ENCODE measurements around the gene FNIP1.
"Not testable (repeated sequence)": the region's sequence is repeated elsewhere in the genome, so short reads cannot be mapped to it uniquely, and the experiment has no call there.

The FNIP1 gene

GRCh38 chr5:131634996-131635683, 161.7 kb downstream of the FNIP1 start, which contains the start of gene RAPGEF6:
Gene RAPGEF6 (minus strand): TSS chr5:131635229. CDS start chr5:131635030, 199 bp downstream.
- FAIRE-seq = peak; percentile 95

DNA sequence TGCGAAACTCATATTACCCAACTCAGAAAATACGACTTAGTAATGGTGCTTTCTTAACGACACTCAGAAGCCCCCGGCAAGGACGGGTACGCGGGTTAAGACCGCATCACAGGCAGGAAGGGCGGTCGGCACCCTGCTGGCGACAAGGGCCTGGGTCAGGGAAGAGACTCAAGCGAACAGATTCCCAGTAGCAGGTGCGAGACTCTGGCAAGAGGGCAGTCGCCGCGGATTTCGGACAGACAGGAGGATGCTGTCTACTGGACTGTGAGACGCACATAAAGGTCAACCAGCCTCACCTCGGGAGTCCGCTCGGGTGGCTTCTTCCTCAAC, 162.2 kb downstream of the FNIP1 start:
- FAIRE-seq = no peak

GRCh38 chr5:131634238-131634637, 162.6 kb downstream of the FNIP1 start:
- no peak for FAIRE-seq

- FAIRE-seq = no peak
Measured at GRCh38 chr5:131633830-131634229, 163.0 kb downstream of the FNIP1 start.

GRCh38 chr5:131630963-131631350, 165.9 kb downstream of the FNIP1 start:
- FAIRE-seq = no peak

GRCh38 chr5:131630208-131630962, 166.4 kb downstream of the FNIP1 start:
- no peak for FAIRE-seq

DNA sequence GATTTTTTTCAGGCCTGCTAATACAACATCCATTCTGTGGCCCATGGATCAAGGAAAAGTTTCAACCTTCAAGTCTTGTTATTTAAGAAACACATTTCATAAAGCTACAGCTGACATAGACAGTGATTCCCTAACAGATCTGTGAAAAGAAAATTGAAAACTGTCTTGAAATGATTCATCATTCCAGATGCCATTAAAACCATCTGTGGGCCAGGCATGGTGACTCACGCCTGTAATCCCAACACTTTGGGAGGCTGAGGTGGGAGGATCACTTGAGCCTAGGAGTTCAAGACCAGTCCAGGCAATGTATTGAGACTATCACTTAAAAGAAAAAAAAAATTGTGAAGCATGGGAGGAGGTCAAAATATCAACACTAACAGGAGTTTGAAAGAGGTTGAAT, 167.8 kb downstream of the FNIP1 start:
- FAIRE-seq = no peak

DNA sequence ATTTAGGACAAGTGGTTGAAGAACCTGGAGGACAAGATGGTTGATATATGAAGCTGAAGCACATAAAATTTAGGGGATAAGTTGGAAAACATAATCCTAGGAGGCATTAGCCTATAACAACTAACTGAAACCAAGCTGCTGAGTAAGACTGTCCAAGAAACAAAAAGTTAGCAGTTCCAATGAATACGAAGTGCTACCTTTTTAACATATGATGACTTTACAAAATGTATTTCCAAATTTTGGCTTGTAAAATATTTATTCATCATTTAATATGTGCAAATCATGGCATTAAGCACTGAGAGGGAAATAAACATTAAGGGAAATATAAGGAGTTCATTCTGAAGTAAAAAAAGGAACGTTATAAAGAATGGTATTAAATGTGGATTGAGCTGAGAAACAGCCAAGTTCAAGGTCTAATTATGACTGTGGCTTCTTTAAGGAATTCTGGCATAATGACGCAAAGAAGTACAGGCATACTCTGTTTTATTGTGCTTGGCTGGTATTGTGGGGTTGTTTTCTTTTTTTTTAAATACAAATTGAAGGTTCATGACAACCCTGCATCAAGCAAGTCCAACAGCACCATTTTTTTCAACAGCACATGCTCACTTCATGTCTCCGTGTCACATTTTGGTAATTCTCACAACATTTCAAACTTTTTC, 169.5 kb downstream of the FNIP1 start:
- no peak for FAIRE-seq

DNA sequence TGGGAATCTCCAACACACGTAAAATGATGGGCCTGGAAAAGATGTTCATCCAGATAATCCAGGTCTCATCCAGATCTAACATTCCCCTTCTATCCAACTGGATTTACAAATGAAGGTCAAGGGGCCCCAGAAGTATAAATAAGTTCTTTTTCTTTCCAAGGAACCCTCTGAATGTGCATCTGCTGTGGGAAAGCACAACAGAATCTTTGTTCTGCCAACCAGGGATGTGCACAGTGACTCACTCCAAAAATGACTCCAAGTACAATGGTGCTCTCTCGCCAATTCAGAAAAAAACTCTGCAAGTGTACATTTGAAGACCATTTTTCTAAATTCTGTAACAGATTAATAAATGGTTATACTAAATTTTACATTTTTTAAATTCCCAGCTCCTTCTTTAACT, 174.2 kb downstream of the FNIP1 start:
- FAIRE-seq = no peak

GRCh38 chr5:131621164-131621563, 175.7 kb downstream of the FNIP1 start:
- not testable (repeated sequence) for FAIRE-seq

DNA sequence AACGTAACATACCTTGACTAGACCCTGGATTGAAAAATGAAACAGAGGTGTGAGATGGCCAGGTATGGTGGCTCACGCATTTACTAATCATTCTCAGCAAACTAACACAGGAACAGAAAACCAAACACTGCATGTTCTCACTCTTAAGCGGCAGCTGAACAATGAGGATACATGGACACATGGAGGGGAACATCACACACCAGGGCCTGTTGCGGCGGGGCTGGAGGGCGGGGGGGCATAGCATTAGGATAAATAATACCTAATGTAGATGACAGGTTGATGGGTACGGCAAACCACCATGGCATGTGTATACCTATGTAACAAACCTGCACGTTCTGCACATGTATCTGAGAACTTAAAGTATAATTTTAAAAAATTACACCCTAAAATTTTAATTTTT, 177.7 kb downstream of the FNIP1 start:
- FAIRE-seq = no peak

DNA sequence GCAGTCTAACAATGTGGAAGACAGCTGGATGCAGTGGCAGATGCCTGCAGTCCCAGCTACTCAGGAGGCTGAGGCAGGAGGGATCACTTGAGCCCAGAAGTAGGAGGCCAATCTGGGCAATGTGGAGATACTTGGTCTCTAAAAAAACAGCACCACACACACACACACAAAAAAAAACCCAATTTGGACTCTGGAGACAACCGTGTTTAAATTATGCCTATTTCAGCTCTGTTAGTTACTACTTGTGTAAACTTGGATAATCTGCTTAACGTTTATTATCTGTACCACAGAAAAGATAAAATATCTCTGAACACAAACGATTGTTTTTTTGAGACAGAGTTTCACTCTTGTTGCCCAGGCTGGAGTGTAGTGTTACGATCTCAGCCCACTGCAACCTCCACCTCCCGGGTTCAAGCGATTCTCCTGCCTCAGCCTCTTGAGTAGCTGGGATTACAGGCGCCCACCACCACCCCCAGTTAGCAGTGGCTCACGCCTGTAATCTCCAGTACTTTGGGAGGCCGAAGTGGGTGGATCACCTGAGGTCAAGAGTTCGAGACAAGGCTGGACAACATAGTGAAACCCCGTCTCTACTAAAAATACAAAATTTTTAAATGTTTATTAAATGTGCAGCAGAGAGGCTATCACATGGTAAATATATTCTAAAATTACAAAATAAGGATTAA, 179.5 kb downstream of the FNIP1 start:
- FAIRE-seq = no peak

DNA sequence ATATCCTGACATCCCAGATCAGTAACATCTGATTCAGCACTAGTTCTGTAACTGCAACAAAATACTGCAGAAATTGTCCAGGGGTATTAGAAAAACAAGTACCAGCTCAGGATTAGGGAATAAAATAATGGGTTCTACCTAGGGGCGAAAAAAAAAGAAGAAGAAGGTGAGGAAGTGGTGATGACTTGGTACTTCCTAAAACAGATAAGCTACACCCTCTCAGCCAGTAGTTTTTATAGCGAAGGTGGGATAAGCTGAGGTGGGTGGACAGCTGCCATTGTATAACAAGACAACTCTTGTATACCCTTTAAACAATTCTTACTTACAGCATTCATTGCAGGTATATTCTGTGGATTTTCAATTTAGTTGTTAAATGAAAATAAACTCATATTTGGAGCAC, 180.9 kb downstream of the FNIP1 start:
- FAIRE-seq = no peak

DNA sequence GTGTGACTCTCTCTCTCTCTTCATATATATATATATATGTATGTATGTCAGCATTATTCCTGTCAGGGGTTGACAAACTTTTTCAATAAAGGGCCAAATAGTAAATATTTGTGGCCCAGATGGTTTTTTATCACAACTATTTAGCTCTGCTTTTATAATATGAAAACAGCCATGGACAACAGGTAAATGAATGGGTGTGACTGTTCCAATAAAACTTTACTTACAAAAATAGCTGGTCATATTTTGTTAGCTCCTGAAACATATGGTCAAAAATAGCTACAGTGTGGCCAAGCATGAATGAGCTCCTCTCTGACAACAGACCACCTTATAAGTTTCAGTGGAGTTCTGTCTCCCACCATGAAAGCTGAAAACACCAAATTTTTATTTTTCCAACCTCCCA, 183.4 kb downstream of the FNIP1 start:
- no peak for FAIRE-seq

DNA sequence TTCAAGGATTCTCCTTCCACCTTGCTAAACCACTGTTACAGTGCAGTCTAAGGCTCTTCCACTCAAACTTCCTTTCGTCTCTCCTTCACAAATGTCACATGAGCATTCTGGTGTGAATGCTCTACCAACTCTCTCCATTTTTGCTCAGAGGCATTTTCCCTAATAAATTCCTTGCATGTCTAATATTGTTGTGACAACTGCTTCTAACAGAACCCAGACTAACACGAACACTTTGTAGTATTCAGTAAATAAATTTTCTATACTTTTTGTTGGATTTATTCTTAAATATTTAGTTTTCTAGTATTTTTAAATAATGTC, 185.8 kb downstream of the FNIP1 start:
- no peak for FAIRE-seq

DNA sequence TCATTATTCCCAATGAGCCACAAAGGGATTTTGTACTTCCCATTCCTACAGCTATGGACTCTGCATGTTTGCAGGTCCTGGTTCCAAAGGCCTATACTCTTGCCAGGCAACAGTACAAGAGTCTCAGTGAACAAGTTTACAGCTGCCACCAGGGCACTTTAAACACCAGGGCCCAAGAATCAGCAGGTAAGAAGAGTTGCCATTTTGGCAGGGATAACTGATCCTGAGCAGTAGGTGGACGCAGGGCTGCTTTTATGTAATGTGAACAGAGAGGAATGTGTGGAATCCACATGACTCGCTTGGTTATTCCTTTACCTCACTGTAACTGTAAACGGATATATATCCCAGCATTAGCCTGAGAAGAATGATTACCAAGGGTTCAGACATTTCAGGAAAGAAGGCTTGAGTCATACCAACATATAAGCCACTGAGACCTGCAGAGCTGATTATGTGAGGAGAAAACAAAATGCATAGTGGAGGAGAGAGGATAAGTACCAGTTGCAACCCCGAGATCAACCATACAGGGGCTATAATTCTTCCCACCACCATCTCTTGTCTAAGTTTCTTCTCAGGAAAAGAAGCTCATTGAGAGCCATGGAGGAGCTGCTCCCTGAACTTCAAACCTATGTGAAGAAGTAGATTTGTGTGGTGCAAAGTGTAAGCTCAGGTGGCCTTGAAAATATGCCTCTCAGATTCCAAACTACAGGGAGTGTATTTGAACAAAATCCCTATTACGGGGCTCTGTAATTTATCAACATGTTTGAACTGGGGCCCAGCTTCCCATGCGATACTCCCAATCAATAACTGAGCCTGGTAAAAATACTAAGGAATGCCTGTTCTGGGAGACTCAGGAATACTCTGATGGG, 186.4 kb downstream of the FNIP1 start:
- FAIRE-seq = no peak

DNA sequence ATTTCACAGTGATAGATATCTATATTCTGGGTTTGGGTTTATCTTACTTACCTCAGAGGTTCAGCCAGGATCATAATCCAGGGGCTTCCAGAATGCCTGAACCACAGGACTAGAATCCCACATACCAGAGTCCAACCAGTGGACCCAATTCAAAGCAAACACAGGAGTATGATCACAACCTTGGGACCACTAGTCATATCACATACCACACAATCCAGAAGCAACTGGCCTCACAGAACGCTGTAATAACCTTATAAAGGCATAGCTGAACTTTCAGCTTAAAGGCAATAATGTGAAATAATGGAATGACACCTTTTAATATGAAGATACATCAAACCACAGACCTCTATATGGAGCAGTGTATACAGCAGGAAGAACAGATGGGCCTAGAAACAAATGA, 187.0 kb downstream of the FNIP1 start:
- FAIRE-seq = no peak

DNA sequence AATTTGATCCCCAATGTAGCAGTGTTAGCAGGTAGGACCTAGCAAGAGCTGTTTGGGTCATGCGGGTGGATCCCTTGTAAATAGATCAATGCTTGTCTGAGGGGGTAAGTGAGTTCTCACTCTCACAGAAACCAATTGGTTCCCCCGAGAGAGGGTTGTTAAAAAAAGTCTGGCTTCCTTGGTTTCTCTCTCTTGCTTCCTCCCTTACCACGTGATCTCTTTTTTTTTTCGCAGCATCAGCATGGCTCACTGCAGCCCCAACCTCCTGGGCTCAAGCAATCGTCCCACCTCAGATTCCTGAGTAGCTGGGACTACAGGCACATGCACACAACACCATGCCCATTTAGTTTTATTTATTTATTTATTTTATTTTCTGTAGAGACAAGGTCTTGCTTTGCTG, 188.2 kb downstream of the FNIP1 start:
- no peak for FAIRE-seq

DNA sequence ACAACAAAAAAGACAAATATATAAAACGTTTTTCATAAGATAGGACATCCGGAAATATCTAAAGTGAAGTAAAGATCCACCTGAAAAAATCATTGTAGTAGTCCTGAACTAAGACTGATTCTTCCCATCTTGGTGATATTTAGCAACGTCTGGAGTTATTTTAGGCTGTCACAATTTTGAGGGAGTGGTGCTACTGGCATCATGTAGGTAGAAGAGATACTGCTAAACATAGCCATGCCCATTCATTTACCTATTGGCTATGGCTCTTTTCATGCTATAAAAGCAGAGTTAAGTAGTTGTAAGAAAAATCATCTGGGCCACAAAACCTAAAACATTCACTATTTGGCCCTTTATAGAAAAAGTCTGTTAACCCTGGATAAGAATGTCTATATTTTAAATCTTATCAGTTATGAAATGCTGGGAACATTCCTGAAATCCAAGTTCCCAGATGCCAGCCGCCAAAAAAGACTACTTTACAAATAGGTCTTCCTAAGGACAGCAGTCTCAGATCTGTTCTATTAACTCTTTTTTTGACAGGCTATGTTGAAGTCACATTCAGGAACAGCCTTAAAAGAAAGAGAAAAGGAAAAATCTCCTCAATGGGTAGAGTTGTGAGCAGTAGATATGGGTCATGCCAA, 188.8 kb downstream of the FNIP1 start:
- no peak for FAIRE-seq

DNA sequence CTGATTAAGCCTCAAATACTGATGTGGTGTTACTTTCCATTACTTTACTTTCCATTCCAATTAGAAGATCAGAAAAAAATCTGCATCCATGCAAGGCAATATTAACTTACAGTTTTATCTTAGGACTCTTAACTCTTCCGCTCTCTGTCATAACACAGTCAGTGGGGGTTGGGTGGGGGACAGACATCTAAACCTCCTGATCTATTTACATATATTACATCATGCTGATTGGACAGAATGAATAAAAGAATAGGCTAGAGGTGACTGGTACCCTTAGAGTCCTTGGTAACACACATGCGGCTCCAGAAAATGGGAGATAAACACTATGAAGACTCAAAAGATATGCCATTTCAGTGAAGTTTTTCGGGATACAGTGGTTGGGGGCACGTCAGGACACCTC, 189.4 kb downstream of the FNIP1 start:
- FAIRE-seq = no peak

DNA sequence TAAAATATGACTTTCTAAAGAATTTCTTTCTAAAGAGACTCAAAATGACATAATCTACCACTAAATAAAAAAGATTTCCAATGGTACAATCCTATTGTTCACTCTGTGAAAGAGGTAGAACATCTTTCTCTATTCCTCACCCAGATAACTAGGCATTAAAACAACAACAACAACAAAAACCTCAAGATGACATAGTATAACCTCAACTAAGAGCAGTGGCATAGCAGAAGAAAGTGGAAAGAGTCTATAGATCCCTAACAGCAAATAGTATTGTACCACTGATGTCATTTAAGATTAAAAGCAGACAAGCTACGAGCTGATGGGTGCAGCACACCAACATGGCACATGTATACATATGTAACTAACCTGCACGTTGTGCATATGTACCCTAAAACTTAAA, 191.7 kb downstream of the FNIP1 start:
- no peak for FAIRE-seq

All from TTC549 (cell line).